Measurements from ENCODE around the gene TUBA8. TPM values are rescaled to one million over a fixed set of nuclear protein-coding genes. Genes with fewer than 3 reads are reported as not detected.
A peak's percentile ranks its signal among the peaks of the same experiment; 100 is the strongest.

Gene TUBA8
- total RNA-seq, 4 donors from 2014 or later = 3.2 to 18.4 (median 12.5) TPM

DNA sequence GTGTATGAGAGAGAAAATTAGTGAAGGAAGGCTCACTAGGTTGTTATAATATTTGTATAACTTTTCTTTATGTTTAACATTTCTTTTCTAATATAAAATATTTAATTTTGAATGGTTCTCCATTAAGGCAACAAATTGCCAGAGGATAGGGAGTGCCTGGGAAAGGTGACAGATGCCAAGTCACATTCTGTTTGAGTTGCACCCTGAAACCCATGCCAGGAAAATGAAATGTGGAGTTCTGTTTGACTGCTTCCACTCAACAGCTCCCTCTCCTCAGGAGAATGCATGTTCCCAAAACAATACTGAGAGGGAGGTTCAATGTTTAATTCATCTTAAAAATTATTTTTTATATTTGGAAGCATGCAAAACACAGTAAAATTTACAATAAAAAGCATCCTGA, 33.5 kb downstream of the TUBA8 start:
- peak overlapping the region; percentile 73 to 82 (median 75) for H3K27ac ChIP-seq
- H3K27me3 ChIP-seq = no peaks in the 10 kb centered on the region
- no peak overlapping the region for H3K4me3 ChIP-seq (replicated peaks in 1 of 3)
- peak; percentile 57 to 59 for DNase-seq
- peaks cover 16 to 23% of the 10 kb centered on the region in 2 donors for H3K4me1 ChIP-seq
- intact Hi-C loops (cut with DNase I) = no loop called here
- TF ChIP-seq, protein P1, sequence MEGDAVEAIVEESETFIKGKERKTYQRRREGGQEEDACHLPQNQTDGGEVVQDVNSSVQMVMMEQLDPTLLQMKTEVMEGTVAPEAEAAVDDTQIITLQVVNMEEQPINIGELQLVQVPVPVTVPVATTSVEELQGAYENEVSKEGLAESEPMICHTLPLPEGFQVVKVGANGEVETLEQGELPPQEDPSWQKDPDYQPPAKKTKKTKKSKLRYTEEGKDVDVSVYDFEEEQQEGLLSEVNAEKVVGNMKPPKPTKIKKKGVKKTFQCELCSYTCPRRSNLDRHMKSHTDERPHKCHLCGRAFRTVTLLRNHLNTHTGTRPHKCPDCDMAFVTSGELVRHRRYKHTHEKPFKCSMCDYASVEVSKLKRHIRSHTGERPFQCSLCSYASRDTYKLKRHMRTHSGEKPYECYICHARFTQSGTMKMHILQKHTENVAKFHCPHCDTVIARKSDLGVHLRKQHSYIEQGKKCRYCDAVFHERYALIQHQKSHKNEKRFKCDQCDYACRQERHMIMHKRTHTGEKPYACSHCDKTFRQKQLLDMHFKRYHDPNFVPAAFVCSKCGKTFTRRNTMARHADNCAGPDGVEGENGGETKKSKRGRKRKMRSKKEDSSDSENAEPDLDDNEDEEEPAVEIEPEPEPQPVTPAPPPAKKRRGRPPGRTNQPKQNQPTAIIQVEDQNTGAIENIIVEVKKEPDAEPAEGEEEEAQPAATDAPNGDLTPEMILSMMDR (IDR thresholded peaks at IDR 0.05) = no peak
- TF ChIP-seq POLR2A (IDR thresholded peaks at IDR 0.05) = no peak
- H3K36me3 ChIP-seq = no peaks in the 10 kb centered on the region
- no peaks in the 10 kb centered on the region for H3K9me3 ChIP-seq

DNA sequence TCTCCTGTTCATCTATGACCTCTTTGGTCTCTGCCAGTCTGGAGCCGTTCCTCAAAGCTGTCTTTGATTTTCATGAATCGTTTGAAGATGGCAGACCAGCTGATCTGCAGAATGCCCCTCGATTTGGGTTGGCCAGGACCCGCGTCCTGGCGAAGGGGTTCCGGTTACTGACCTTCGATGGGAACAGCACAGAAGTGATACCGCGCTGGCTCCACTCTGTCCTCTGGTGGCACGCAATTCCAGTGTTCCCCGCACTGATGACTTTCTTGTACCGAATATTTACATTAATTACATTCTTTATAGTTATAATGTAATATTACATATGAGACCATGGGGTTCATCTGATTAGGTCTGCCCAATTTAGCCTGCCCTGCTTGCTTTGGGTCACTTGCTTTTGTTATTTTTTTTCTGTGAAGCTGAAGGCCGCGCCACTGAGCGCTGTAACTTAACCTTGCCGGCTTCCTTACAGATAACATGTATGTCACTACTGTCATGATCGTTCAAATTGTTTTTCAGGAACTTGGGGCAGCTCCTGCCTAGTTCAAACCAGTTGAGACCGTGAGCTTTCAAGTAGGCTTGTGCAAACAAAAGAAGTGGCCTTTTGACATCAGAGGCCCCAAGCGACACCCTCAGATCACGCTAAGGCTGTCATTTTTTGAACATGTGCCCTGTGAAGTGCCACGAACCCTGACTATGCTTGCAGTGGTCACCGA, 35.2 kb downstream of the TUBA8 start:
- H3K27ac ChIP-seq = peak overlapping the region; percentile 57 to 82 (median 75)
- H3K36me3 ChIP-seq = no peaks in the 10 kb centered on the region
- H3K4me1 ChIP-seq = peaks cover 21 to 30% of the 10 kb centered on the region in 2 donors
- WGBS, 2 donors = 74 to 75% methylated on average over 22 to 23 of the region's 23 CpGs
- no peak for TF ChIP-seq POLR2A (IDR thresholded peaks at IDR 0.05)
- TF ChIP-seq, protein P1 (IDR thresholded peaks at IDR 0.05) = no peak
- H3K4me3 ChIP-seq (replicated peaks in 1 of 3) = no peak overlapping the region
- H3K9me3 ChIP-seq = no peaks in the 10 kb centered on the region
- no peaks in the 10 kb centered on the region for H3K27me3 ChIP-seq
- peak; percentile 56 to 63 for DNase-seq
- intact Hi-C loops (cut with DNase I) = no loop called here

DNA sequence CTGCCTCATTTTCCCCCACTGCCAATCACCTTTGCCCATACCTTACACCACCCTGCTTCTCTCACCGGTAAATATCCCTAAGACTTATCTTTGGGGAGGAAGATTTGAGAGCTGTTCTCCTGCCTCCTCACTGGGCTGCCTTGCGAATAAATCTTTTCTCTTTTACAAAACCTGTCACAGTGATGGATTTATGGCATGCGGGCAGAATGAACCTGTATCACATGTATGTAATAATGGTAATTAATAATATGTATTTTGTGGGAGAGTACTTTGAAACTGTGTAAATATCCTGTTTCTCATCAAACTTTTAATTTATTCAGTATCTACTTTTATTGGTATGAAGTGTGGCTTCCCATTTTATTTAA, 35.8 kb downstream of the TUBA8 start:
- intact Hi-C loops (cut with DNase I) = no loop called here
- Histone ChIP-seq H3K36me3 (no peaks in the 10 kb centered on the region), H3K27me3 (no peaks in the 10 kb centered on the region), H3K27ac (peak overlapping the region; percentile 57 to 82 (median 75)), H3K4me1 (peaks cover 24 to 32% of the 10 kb centered on the region in 2 donors), H3K9me3 (no peaks in the 10 kb centered on the region), H3K4me3 (replicated peaks in 1 of 3) (no peak overlapping the region)
- no peak for TF ChIP-seq POLR2A (IDR thresholded peaks at IDR 0.05)
- TF ChIP-seq, protein P1 (IDR thresholded peaks at IDR 0.05) = no peak
- 79 to 81% methylated on average over 3 of the region's 3 CpGs for WGBS, 2 donors
- no peak for DNase-seq

DNA sequence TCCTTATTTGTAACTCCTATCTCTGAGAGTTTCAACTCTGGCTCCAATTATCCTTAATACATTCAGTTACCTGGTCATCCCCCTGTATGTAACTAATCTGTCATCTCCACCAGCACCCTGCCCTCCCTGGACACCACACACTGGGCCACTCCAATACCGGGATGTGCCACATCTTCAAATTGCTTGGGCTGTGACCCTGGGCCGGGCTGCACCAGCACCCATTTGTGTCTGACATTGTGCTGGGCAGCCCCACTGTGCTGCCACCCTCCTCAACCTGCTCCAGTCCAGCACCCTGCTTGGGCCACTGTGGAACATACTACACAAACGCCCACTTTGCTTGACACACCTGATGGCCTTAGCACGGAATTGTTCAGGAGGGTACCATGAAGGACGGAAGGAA, 37.2 kb downstream of the TUBA8 start:
- H3K4me3 ChIP-seq (replicated peaks in 1 of 3) = no peak overlapping the region
- H3K4me1 ChIP-seq = peaks cover 24 to 32% of the 10 kb centered on the region in 2 donors
- TF ChIP-seq, protein P1 (IDR thresholded peaks at IDR 0.05) = no peak
- TF ChIP-seq POLR2A (IDR thresholded peaks at IDR 0.05) = no peak
- WGBS, 2 donors = 94 to 98% methylated on average over 5 of the region's 5 CpGs
- no peaks in the 10 kb centered on the region for H3K36me3 ChIP-seq
- H3K9me3 ChIP-seq = no peaks in the 10 kb centered on the region
- DNase-seq = no peak
- peak overlapping the region in 2 of 3 donors; percentile 0 to 25 for H3K27ac ChIP-seq
- no peaks in the 10 kb centered on the region for H3K27me3 ChIP-seq
- intact Hi-C loops (cut with DNase I) = no loop called here

DNA sequence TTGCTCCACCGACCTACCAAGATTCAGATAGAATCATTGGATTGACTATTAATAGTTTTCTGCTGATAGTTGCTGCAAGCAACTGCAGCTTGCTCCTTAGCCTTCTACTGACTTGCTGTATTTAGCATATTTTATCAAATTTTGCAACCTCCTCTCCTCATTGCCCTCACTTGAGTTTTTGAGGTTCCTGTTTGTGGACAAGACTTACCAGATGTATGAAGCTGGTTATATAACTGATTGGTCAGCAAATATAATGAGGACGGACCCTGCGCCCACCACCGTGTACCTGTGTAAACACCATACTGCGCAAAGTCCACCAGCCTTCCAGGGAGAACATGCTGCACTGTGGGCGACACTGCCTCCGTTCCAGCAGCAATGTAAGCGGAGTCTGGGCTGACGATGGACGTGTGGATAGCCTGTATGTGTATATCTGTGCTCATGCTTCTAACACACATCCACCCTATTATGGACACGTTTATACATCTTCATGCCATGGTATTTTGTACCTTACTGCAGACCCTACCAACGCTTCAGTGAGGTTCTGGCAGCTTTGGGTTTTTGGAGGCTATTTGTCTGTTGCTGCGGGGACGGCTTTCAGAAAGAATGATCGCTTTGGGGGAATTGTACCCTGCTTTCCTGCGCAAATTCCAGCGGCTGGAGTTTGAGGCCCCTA, 37.8 kb downstream of the TUBA8 start:
- Histone ChIP-seq H3K36me3 (no peaks in the 10 kb centered on the region), H3K9me3 (no peaks in the 10 kb centered on the region), H3K4me1 (peaks cover 24 to 32% of the 10 kb centered on the region in 2 donors), H3K27ac (peak overlapping the region in 2 of 3 donors; percentile 8 to 70), H3K27me3 (no peaks in the 10 kb centered on the region), H3K4me3 (replicated peaks in 1 of 3) (no peak overlapping the region)
- no peak for DNase-seq
- intact Hi-C loops (cut with DNase I) = no loop called here
- 97 to 99% methylated on average over 17 of the region's 17 CpGs for WGBS, 2 donors
- TF ChIP-seq, protein P1 (IDR thresholded peaks at IDR 0.05) = no peak
- TF ChIP-seq POLR2A (IDR thresholded peaks at IDR 0.05) = no peak

Measured in thyroid gland (tissue), 4 donors.